Measurements from ENCODE around the gene NUDT16.

The NUDT16 gene

GRCh38 chr3:131435000-131435399, 53.4 kb downstream of the NUDT16 start:
- in situ Hi-C loops (cut with MboI; ENCODE audit: low sequenced_read_pairs): no loop called here
